Erythroblast (primary cell): ENCODE measurements around the gene CCL17.
"Not testable (repeated sequence)": the region's sequence is repeated elsewhere in the genome, so short reads cannot be mapped to it uniquely, and the experiment has no call there.

Experiments
- DNase-seq, 2 experiments: peaks; one replicate each; lab custom pipeline; 2025; lab: John Stamatoyannopoulos, UW
- GATA1 ChIP-seq: IDR thresholded peaks from 2 replicates; pipeline ENCODE4 v1.6.1; 2011; ENCODE audit warnings: low read depth, mild to moderate bottlenecking, control low read depth, low read length, moderate library complexity
- POLR2A ChIP-seq: IDR thresholded peaks from 2 replicates; pipeline ENCODE4 v1.6.1; 2011; ENCODE audit warnings: mild to moderate bottlenecking, low read length

Gene CCL17

DNA sequence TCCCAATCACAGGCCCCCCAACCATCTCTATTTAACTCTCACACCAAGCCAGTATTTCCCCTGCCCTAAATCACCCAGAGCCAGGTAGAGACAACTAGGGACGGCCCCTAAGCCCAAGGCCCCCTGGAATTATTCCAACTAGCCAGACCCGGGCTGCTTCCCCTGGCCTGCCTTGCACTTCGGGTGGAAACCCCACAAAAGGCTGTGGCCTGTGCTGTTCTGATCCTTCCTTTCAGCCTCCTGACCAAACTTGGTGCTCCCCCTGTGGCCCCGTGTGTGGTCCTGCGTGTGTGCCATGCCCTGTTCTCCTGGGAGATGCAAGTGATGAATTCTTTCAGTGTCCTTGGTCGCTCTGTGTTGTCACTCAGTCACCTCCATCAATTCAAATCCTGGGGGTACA is 14.9 kb downstream of the CCL17 start:
- TF ChIP-seq POLR2A (no peak), GATA1 (no peak)
- no peak for DNase-seq

DNA sequence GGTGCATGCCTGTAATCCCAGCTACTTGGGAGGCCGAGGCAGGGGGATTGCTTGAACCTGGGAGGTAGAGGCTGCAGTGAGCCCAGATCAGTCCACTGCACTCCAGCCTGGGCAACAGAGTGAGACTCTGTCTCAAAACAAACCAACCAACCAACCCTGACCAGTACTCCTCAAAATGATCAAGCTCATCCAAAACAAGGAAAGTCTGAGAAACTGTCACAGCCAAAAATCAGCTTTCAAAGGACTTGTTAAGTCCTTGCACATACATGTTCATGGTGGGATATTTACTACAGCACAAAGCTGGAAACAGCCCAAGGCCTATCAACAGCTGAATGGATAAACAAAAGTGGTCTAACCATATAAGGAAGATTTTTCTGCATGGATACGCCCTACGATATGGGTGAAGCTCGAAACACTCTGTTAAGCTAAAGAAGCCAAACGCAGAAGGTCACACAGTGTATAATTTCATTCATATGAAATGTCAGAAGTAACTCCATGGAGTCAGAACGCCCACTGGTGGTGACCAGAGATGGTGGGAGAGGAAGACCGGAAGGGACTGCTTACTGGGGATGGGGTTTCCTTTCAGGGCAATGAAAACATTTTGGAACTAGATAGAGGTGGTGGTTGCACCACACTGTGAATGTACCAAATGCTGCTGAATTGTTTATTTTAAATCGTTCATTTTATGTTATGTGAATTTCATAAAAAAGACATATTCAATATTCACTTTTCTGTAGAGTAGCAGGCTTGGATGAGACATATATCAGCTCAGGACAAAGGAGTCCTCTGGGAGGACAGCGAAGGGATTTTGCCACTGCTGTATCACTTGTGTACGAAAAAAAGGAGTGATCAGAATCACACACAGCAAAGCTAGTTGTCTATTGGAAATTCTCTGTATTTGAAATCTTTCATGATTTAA is 17.7 kb downstream of the CCL17 start:
- peak; percentile 57 to 65 for DNase-seq
- TF ChIP-seq GATA1 = no peak
- TF ChIP-seq POLR2A = no peak

DNA sequence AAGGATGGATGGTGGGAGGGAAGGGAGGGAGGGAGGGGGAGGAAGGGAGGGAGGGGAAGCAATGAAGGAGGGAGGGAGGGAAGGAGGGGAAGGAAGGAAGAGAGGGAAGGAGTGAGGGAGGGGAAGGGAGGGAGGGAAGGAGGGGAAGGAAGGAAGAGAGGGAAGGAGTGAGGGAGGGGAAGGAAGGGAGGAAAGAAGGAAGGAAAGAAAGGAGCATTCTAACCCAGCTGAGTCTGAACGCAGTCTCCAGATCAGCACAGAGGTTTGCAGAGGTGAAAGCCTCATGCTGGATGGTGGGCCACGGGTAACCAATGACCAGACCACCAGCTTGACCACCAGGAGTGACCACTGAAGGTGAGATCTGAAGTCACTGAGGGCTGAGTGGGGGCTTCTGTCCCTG is 18.6 kb downstream of the CCL17 start:
- DNase-seq = no peak
- TF ChIP-seq GATA1 = no peak
- TF ChIP-seq POLR2A = no peak

DNA sequence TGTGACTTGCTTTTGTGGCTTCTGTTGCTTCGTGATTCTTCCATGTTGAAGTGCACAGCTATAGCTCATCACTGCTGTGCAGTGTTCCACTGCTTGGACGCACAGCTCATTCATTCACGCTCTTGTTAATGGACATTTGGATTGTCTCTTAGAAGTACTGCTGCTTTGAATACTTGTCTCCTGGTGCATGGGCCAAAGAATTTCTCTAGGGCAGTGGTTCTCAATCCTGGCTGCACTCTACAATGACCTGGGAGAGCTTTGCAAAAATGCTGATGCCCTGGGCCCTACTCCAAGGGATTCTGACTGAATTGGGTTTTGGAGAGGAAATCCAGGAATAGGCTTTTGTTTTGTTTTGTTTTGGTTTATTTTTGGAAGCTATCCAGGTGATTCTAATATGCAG is 20.0 kb downstream of the CCL17 start:
- DNase-seq = no peak
- no peak for TF ChIP-seq GATA1
- TF ChIP-seq POLR2A = no peak

DNA sequence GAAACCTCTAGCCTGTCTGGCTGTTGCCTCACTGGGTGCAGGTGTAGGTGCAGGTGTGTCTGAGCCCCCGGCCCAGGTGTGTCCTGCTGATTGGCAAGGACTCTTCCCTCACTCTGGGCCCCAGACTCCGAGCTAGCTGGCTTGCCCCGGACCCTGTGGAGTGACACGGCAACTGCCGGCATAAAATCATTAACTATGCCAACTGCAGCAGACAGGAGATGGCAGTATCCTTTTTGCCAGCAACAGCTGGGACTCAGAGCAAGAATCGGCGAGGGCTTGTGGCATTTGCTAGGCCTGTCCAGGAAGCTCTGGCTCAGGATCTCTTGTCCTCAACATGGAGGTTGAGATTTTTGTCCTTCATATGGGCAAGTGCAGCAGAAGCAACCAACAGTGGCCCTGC is 21.8 kb downstream of the CCL17 start:
- DNase-seq = no peak
- TF ChIP-seq GATA1 (no peak), POLR2A (no peak)

DNA sequence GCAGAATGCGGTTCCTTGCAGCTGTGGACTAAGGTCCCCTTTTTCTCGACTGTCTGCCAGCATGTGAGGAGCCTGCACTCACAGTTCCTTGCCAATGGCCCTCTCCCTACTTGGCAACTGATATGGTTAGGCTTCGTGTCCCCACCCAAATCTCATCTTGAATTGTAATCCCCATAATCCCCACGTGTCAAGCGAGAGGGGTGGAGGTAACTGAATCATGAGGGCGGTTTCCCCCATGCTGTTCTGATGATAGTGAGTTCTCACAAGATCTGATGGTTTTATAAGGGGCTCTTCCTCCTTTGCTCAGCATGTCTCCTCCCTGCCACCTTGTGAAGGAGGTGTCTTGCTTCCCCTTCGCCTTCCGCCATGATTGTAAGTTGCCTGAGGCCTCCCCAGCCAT is 22.7 kb downstream of the CCL17 start:
- TF ChIP-seq GATA1 (no peak), POLR2A (no peak)
- peak in 1 of 2 experiments; percentile 31 for DNase-seq

DNA sequence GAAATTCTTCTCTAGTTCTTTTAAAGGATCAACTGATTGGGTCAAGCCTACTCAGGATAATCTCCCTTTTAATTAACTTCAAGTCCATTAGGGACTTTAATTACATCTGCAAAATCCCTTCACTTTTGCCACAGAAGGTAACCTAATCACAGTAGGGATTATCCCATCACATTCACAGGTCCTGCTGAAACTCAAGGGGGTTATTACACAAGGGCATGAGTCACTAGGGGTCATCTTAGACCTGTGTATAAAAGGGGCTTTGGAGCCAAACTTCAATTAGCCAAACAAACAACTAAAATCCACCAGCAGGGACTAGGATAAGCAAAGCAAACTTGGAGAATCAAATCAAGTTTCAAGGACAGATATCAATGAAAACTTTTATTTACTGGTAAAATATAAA is 23.3 kb downstream of the CCL17 start:
- no peak for DNase-seq

DNA sequence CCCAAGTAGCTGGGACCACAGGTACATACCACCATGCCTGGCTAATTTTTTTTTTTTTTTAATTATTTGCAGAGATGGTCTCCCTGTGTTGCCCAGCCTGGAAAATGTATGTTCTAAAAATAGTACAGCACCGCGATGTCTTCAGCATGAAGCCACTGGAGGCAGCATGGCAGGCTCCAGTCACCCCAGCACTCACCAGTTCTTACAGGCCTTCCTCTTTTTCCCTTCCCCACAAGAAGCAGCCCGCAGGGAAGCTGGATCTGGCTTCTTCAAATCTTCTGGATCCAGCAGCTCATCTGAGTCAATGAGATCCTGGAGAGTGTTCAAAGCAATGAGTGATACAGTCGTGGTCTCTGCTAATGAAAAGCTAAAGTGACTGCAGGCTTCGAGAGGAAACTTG is 26.4 kb downstream of the CCL17 start:
- TF ChIP-seq GATA1 (no peak), POLR2A (no peak)
- no peak for DNase-seq

More for the DNA sequence above, 23.3 kb downstream of the CCL17 start:
- TF ChIP-seq GATA1 = no peak
- TF ChIP-seq POLR2A = no peak

DNA sequence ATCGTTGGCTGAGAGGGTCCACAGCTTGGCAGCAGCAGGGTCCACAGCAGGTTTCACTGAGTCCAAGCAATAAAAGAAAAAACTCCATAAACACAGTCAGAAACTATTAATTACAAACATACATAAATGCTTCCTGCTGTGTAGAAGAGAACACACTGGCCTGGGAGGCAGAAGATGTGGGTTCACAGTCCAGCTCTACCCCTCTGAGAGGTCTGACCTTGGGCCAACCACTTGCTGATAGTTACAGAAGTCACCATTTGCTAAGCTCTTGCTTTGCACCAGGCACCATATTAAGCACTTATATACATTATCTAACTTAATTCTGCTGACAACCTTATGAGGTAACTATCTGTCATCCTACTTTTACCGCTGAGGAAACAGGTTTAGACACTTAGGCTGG is 27.9 kb downstream of the CCL17 start:
- TF ChIP-seq POLR2A = no peak
- TF ChIP-seq GATA1 = no peak
- no peak for DNase-seq

DNA sequence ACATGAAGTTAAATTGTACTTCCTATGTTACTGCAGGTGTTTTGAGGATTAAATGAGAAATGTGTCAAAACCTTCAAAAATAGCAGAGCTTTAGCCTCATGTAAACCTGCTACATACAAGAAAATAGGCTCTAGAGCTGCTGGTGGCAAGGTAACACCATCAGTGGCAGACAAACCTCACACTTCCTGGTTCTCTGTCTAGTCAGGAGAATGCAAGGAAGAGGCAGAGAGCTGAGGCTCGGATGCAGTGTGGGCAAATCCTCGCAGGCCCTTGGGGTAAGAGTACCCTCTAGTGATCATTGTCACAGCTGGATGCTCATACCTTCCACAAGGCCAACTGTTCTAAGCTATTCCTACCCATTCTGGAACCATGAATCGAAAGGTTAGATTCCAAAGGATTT is 28.4 kb downstream of the CCL17 start:
- no peak for TF ChIP-seq POLR2A
- DNase-seq = no peak

DNA sequence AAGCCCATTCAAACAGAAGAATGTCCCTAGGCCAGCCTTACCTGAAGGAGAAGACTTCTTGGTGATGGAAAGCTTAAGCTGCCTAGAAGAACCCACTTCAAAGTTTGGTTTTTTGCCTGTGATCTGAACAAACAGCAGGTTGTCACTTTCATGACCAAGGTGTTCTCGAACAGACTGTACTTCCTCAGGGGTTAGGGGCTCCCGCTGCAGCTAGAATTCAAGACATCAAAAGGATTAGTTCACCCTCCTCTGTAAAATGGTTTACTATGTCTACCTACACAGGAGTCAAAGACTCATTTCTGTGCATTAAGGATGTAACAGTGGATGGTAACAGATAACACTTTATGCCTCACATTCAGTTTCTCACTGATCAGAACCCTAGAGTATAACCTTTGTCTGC is 29.4 kb downstream of the CCL17 start:
- TF ChIP-seq POLR2A = no peak
- TF ChIP-seq GATA1 = no peak
- no peak for DNase-seq

DNA sequence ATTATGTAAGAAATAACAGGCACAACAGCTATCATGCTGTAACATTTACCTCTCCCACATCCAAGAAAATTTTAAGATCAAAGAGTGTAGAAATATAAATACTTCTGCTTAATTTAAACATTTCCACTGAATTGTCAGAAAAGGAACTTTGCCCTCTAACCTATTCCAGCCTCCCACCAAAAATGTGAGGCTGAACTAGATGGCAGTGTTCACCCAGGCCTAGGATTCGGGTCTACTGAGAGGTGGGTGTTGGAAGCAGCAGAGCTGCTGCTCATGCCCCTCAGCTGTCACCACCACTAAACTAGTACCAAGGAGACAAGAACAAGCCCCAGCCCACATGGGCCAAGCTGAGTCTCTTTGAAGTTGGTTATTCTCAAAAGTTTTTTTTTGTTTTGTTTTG is 31.3 kb downstream of the CCL17 start:
- no peak for DNase-seq
- no peak for TF ChIP-seq GATA1
- no peak for TF ChIP-seq POLR2A

DNA sequence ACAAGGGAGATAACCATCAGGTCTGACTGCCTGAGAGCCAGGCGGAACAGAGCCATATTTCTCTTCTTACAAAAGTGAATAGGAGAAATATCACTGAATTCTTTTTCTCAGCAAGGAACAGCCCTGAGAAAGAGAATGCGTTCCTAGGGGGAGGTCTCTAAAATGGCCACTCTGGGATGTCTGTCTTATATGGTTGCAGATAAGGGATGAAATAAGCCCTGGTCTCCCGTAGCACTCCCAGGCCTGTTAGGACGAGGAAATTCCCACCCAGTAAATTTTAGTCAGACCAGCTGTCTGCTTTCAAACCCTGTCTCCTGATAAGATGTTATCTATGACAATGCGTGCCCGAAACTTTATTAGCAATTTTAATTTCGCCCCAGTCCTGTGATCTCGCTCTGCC is 35.4 kb downstream of the CCL17 start:
- DNase-seq = peak; percentile 19 to 28

DNA sequence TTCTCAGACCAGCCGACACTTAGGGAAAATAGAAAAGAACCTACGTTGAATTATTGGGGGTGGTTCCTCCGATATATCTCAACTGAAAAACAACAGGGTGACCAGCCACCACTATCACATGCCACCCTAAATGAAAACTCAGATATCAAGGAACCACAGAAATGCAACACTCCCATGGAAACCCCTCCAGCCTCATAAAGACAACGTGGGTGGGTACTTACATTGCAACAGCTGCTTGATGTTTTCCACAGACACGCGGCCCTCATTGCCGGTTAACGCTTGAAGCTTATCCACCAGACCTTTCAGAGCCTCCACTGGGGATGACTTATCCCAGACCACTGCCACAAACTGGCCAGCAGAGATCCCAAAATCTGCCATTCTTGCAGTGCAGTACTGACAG is 36.0 kb downstream of the CCL17 start:
- not testable (repeated sequence) for DNase-seq

DNA sequence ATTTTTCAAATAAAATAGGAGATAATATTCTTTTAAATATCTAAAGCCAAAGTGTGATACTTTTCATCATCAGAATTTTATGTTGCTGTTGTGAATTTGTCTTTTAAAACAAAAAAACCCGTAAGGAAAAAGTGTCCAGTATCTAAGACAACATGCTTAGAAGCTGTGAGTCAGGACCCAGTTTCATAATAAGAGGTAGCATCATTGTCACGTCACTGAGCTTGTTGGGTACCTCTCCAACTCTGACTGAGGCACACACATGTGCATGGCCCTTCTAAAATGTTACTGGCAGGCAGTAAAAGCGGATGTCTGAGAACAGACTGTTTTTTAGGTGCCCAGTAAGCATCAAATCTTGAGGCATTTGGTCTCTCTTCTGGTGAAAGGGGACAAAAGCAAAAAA is 40.1 kb downstream of the CCL17 start:
- no peak for TF ChIP-seq POLR2A
- TF ChIP-seq GATA1 = no peak
- no peak for DNase-seq
